GM12891 (cell line): ENCODE measurements around the gene ASPRV1.

ENCODE experiments used
- POLR2A ChIP-seq: IDR thresholded peaks from 2 replicates; pipeline ENCODE4 v1.6.1; 2011; ENCODE audit warnings: low read depth, low read length, control low read depth
- POLR2AphosphoS5 ChIP-seq: IDR thresholded peaks from 2 replicates; pipeline ENCODE4 v1.6.1; 2011; ENCODE audit warnings: low read depth, low read length, control low read depth
- POU2F2 ChIP-seq: IDR thresholded peaks from 2 replicates; pipeline ENCODE4 v1.6.1; 2011; ENCODE audit warnings: low read depth, mild to moderate bottlenecking, control low read depth, low read length, moderate library complexity
- SPI1 ChIP-seq: IDR thresholded peaks from 2 replicates; pipeline ENCODE4 v1.6.1; 2011; ENCODE audit warnings: low read depth, low read length, control low read depth

GRCh38 chr2:69916106-69916505 lies 45.3 kb downstream of the ASPRV1 start:
- TF ChIP-seq SPI1 (no peak), POLR2A (no peak), POLR2AphosphoS5 (no peak), POU2F2 (no peak)
